Karpas-422 (cell line): Measurements from ENCODE around the gene LRRIQ1. TPM values are rescaled to one million over a fixed set of nuclear protein-coding genes. Genes with fewer than 3 reads are reported as not detected.

Experiments
- DNase-seq: peaks from one replicate; pipeline ENCODE4 v3.0.0-alpha.2; 2015
- H2AFZ ChIP-seq: fragments of 200-600 bp; sonication (generic); 2 replicates; pipeline ENCODE4 v1.6.1; 2014; ENCODE audit warnings: antibody characterized with exemption, low read length, mixed read lengths
- H3K27ac ChIP-seq: fragments of 200-600 bp; sonication (generic); 2 replicates; pipeline ENCODE4 v1.5.1; 2014; ENCODE audit warnings: mild to moderate bottlenecking, low read length, moderate library complexity
- H3K27me3 ChIP-seq: fragments of 200-600 bp; sonication (generic); 2 replicates; pipeline ENCODE4 v1.6.1; 2014; ENCODE audit warnings: low read length, mixed read lengths
- H3K36me3 ChIP-seq: fragments of 200-600 bp; sonication (generic); 2 replicates; pipeline ENCODE4 v1.6.1; 2014; ENCODE audit warnings: low read length, mixed read lengths; ENCODE audit not compliant: insufficient read depth
- H3K4me1 ChIP-seq: fragments of 200-600 bp; sonication (generic); 2 replicates; pipeline ENCODE4 v1.6.1; 2014; ENCODE audit warnings: mild to moderate bottlenecking, low read length, mixed read lengths
- H3K4me2 ChIP-seq: fragments of 200-600 bp; sonication (generic); 2 replicates; pipeline ENCODE4 v1.6.1; 2014; ENCODE audit warnings: low read length, low read depth, mild to moderate bottlenecking; ENCODE audit not compliant: poor library complexity, severe bottlenecking
- H3K4me3 ChIP-seq: fragments of 200-600 bp; sonication (generic); 2 replicates; pipeline ENCODE4 v1.5.1; 2014; ENCODE audit warnings: mild to moderate bottlenecking, antibody characterized with exemption, low read length, mixed read lengths
- H3K79me2 ChIP-seq: fragments of 200-600 bp; sonication (generic); 2 replicates; pipeline ENCODE4 v1.6.1; 2014; ENCODE audit warnings: mild to moderate bottlenecking, low read length, mixed read lengths
- H3K9ac ChIP-seq: fragments of 200-600 bp; sonication (generic); 2 replicates; pipeline ENCODE4 v1.6.0; 2014; ENCODE audit warnings: low read length
- H3K9me2 ChIP-seq: fragments of 200-600 bp; sonication (generic), shearing (Covaris generic); replicated peaks from 2 replicates; pipeline ENCODE4 v1.6.0; 2014; ENCODE audit warnings: mild to moderate bottlenecking, low read length, moderate library complexity; ENCODE audit not compliant: insufficient read depth
- H3K9me3 ChIP-seq: fragments of 300-700, 200-600 bp; sonication (generic); 2 replicates; pipeline ENCODE4 v1.6.1; 2014; ENCODE audit warnings: low read length, mixed read lengths
- H4K20me1 ChIP-seq: fragments of 200-600 bp; sonication (generic); 2 replicates; pipeline ENCODE4 v1.6.1; 2014; ENCODE audit warnings: mild to moderate bottlenecking, antibody characterized with exemption, low read length, low read depth; ENCODE audit not compliant: insufficient read depth
- total RNA-seq: library from RNA; depleted of rRNA; stranded (reverse); fragments of >200 nt; shearing (Covaris generic); gene quantifications from 2 replicates; pipeline ENCODE4 v1.2.3, GENCODE V29; 2014; ENCODE audit warnings: low replicate concordance; rRNA removed

Gene LRRIQ1
- total RNA-seq, 1 experiment from 2014 or later: not detected

DNA sequence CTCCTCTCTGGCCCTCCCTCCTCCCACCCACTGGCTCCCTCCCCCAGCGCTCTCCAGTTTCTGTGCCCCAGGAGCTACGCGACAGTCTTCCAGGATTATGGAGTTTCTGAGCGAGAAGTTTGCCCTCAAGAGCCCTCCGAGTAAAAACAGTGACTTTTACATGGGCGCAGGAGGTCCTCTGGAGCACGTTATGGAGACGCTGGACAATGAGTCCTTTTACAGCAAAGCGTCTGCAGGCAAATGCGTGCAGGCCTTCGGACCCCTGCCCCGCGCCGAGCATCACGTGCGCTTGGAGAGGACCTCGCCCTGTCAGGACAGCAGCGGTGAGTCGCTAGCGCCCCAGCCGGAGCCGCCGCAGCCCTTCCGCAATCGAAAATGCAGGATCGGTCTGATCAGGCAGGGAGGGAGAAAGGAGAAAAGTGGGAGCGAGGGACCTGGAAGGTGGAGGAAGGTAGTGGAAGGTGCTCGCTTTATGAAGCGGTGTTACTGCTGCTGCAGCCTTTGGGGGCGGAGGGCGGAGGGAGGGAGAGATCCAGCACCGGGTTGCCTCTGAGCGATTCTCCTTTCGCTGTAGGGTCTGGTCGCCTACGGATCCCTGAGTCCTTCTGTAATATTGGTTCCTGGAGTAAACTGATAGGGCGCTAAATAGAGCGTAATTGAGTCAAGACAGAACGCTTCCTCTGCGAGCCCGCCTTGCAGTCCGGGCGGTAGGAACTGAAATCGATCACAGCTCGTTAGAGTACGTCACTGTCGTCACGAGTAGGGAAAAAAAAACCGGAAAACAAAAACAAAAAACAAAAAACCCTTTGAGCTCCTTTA, 244.2 kb downstream of the LRRIQ1 start, which contains the start of gene ALX1:
Gene ALX1, plus strand, starts transcription at position 56 of the 819 bp plus-strand sequence. Its CDS starts 42 bp downstream, at position 98.
- Histone ChIP-seq H3K9me3 (peaks cover 6% of the 10 kb centered on the region; the same call in 1 of the 2 replicates), H3K79me2 (no peaks in the 10 kb centered on the region), H3K4me2 (no peak within 1 kb of the TSS), H2AFZ (no peak within 1 kb of the TSS), H3K9me2 (no peaks in the 10 kb centered on the region), H3K27ac (no peak within 1 kb of the TSS), H3K9ac (no peak within 1 kb of the TSS), H4K20me1 (no peaks in the 10 kb centered on the region), H3K27me3 (no peaks in the 10 kb centered on the region), H3K4me3 (no peak within 1 kb of the TSS), H3K4me1 (no peaks in the 10 kb centered on the region), H3K36me3 (no peaks in the 10 kb centered on the region)
- DNase-seq: no peak

DNA sequence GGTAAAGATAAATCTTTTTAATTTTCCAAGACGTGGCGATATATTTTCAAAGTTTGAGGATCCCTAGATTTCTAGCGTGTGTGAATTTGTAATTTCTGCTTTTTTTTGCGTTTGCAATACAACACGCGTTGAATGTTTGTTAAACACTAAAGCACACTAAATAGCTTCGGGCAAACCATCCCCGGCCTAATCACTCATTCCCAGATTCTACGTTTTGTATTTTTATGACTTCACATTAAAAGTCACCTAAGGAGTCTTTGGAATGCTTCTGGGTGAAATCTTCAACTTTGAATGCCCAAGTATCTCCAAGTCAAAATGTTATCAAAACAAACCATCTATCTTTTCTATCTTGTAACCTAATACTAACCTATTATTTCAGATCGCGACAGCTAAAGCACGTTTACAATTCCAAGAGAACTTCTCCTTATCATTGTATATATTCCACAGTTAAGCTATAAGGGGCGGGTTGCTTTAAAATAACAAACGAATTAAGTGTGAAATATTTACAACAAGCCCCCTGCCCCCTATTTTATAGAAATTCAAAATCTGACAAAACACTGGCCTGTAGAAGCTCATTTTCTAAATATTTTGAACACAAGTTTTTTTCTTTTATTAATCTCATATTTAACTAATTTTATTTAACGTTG, 245.0 kb downstream of the LRRIQ1 start:
- H3K27me3 ChIP-seq: no peaks in the 10 kb centered on the region
- no peak overlapping the region for H3K27ac ChIP-seq
- H3K79me2 ChIP-seq: no peaks in the 10 kb centered on the region
- peaks cover 6% of the 10 kb centered on the region; the same call in 1 of the 2 replicates for H3K9me3 ChIP-seq
- H4K20me1 ChIP-seq: no peaks in the 10 kb centered on the region
- H3K9me2 ChIP-seq: no peaks in the 10 kb centered on the region
- H3K36me3 ChIP-seq: no peaks in the 10 kb centered on the region
- H3K4me1 ChIP-seq: no peaks in the 10 kb centered on the region
- no peak overlapping the region for H3K4me3 ChIP-seq
- no peak overlapping the region for H2AFZ ChIP-seq
- no peak overlapping the region for H3K4me2 ChIP-seq
- H3K9ac ChIP-seq: no peak overlapping the region
- no peak for DNase-seq

DNA sequence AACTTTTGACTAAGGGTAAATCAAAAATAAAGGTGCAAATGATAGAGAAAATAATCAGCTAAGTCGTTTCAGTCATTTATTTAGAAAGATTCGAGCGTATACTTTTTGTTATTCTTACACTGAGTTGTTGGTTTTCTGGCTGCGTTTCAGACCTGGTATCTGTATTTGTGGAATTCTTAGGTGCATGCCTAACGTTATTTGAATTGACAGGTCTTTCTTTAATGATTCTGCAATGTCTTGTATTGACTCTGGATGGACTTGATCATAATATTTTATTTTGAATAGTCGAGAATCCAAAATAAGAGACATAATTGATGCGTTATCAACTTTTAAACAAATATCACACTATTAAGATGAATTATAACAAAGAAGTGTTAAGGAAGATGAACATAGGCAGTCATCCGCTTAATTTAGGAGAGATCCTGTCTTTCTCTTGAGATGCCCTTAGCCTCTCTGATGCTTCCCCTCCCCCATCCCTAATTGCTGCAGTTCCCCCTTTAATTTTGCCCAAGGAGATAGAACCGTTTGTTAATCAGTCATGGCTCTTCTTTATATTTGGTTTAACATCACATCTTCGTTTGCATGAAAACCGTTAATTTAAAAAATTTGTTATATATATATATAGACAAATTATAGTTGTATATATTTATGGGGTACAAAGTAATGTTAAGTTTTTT, 245.6 kb downstream of the LRRIQ1 start:
- no peak overlapping the region for H3K9ac ChIP-seq
- no peak overlapping the region for H3K4me2 ChIP-seq
- no peaks in the 10 kb centered on the region for H4K20me1 ChIP-seq
- no peaks in the 10 kb centered on the region for H3K36me3 ChIP-seq
- DNase-seq: no peak
- H3K4me1 ChIP-seq: no peaks in the 10 kb centered on the region
- H3K9me2 ChIP-seq: 0 out of 2 replicates have a peak, but pooled peaks cover 3% of the 10 kb centered on the region
- H3K27me3 ChIP-seq: no peaks in the 10 kb centered on the region
- H3K79me2 ChIP-seq: no peaks in the 10 kb centered on the region
- no peak overlapping the region for H3K4me3 ChIP-seq
- no peak overlapping the region for H3K27ac ChIP-seq
- H2AFZ ChIP-seq: no peak overlapping the region
- peaks cover 6% of the 10 kb centered on the region; the same call in 1 of the 2 replicates for H3K9me3 ChIP-seq

DNA sequence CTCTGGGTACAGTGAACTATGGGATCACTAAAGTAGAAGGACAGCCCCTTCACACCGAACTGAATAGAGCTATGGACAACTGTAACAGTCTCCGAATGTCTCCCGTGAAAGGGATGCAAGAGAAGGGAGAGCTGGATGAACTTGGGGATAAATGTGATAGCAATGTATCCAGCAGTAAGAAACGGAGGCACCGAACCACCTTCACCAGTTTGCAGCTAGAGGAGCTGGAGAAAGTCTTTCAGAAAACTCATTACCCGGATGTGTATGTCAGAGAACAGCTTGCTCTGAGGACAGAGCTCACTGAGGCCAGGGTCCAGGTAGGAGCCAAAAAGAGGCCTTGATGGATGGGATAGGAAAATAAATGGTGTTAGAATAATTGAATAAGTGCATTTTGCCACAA, 247.4 kb downstream of the LRRIQ1 start:
- Histone ChIP-seq H3K9me2 (0 out of 2 replicates have a peak, but pooled peaks cover 3% of the 10 kb centered on the region), H3K36me3 (no peaks in the 10 kb centered on the region), H3K27me3 (no peaks in the 10 kb centered on the region), H3K9ac (no peak overlapping the region), H4K20me1 (no peaks in the 10 kb centered on the region), H3K4me1 (no peaks in the 10 kb centered on the region), H3K4me2 (no peak overlapping the region), H2AFZ (no peak overlapping the region), H3K4me3 (no peak overlapping the region), H3K79me2 (no peaks in the 10 kb centered on the region), H3K27ac (no peak overlapping the region), H3K9me3 (no peaks in the 10 kb centered on the region; the same call in 1 of the 2 replicates)
- no peak for DNase-seq

Other genes starting within 250 kb of the LRRIQ1 start
- gene SLC6A15, start 123.6 kb upstream of the LRRIQ1 start, total RNA-seq: not detected in 2 replicates
- gene TSPAN19, start 74 bp upstream of the LRRIQ1 start, total RNA-seq: not detected in 2 replicates
- not detected in 2 replicates for gene ALX1, start 243.9 kb downstream of the LRRIQ1 start, total RNA-seq